Natural killer cell (primary cell): Measurements from ENCODE around the gene STK31. TPM values are rescaled to one million over a fixed set of nuclear protein-coding genes. Genes with fewer than 3 reads are reported as not detected.
"Not testable (repeated sequence)": the region's sequence is repeated elsewhere in the genome, so short reads cannot be mapped to it uniquely, and the experiment has no call there.

Experiments
- ATAC-seq, 3 donors: fragments of 150-1000 bp in 2 of 3; fragments of 200-7000 bp in 1 of 3; cut with Tn5 transposase; 1 replicate in 1 of 3; 2 replicates in 2 of 3; pipeline ENCODE4 v1.10.0; 2021; ENCODE audit warnings: mild to moderate bottlenecking in 2 of 3, moderate library complexity in 2 of 3
- DNase-seq, 2 donors: peaks; one replicate each; pipeline versions ENCODE4 v3.0.0 to v3.0.0-alpha.2; 2013 to 2021; ENCODE audit warnings: mixed read lengths in 1 of 2
- H3K27ac ChIP-seq: one replicate; pipeline ENCODE4 v1.5.1; 2013; ENCODE audit warnings: mild to moderate bottlenecking, low read length
- H3K27me3 ChIP-seq: one replicate; pipeline ENCODE4 v1.6.1; 2013; ENCODE audit warnings: low read length; ENCODE audit not compliant: control insufficient read depth, insufficient read depth
- H3K36me3 ChIP-seq: one replicate; pipeline ENCODE4 v1.6.1; 2013; ENCODE audit warnings: low read length; ENCODE audit not compliant: control insufficient read depth, insufficient read depth
- H3K4me1 ChIP-seq: one replicate; pipeline ENCODE4 v1.6.1; 2013; ENCODE audit warnings: low read length; ENCODE audit not compliant: control insufficient read depth, insufficient read depth
- H3K4me3 ChIP-seq: one replicate; pipeline ENCODE4 v1.5.1; 2013; ENCODE audit warnings: low read length
- H3K9me3 ChIP-seq: one replicate; pipeline ENCODE4 v1.6.1; 2013; ENCODE audit warnings: low read length; ENCODE audit not compliant: control insufficient read depth, insufficient read depth
- H3K27ac Mint-ChIP-seq, 2 donors: one replicate each; pipeline ENCODE4 v1.8.0; 2022; ENCODE audit warnings: mild to moderate bottlenecking in 2 of 2, mixed read lengths in 2 of 2, moderate library complexity in 1 of 2
- H3K27me3 Mint-ChIP-seq, 2 donors: one replicate each; pipeline ENCODE4 v1.8.0; 2022; ENCODE audit warnings: low read depth in 2 of 2, mixed read lengths in 2 of 2
- H3K36me3 Mint-ChIP-seq: one replicate; pipeline ENCODE4 v1.8.0; 2022; ENCODE audit warnings: mixed read lengths
- H3K4me1 Mint-ChIP-seq, 2 donors: one replicate each; pipeline ENCODE4 v1.8.0; 2022; ENCODE audit warnings: mixed read lengths in 2 of 2
- H3K4me3 Mint-ChIP-seq: one replicate; pipeline ENCODE4 v1.8.0; 2022; ENCODE audit warnings: mild to moderate bottlenecking, moderate library complexity, mixed read lengths
- H3K9me3 Mint-ChIP-seq, 2 donors: one replicate each; pipeline ENCODE4 v1.8.0; 2022; ENCODE audit warnings: mixed read lengths in 2 of 2
- WGBS: methylation state at CpG from one replicate; pipeline ENCODE4 v1.1.7; 2013; ENCODE audit warnings: missing lambda C conversion rate; ENCODE audit not compliant: insufficient coverage; 5-methylcytosine and 5-hydroxymethylcytosine counted together
- intact Hi-C: fragments of 100-400 bp; cut with micrococcal nuclease; formaldehyde crosslinking; loops from one replicate; pipeline ENCODE4 v1.14.2; 2022
- total RNA-seq, 4 donors: library from RNA; stranded (reverse); fragments of 120-200 nt in 1 of 4; gene quantifications; one replicate each; pipeline versions ENCODE4 v1.2.3 to v1.2.4, GENCODE V29; 2013 to 2022
- TF ChIP-seq, protein P1 (sequence below): fragments of 200-600 bp; IDR thresholded peaks from one replicate; pipeline ENCODE4 v1.8.0; 2022; ENCODE audit warnings: antibody characterized with exemption

Gene STK31
- total RNA-seq, 3 donors from 2014 or later (not counting 1 experiment from before 2014, with no cell fraction given), result 0.39 to 1.3 (median 0.94) TPM

DNA sequence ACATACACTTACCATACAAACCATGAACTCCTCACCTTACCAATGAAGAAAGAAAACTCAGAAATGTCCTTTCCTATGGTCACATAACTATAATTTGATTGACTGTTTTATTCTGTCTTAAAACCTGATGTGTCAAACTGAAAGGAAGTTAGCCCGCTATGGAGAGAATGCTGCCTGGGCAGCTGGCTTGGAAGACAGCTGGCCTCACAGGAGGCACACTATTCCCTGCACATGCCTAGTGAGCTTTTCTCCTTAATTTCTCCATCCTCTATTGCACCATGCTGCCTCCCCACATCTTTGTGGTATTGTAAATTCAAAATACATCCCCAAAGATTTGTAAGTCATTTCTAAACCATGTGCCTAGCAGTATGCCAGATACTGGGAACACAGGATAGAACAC lies 163.3 kb downstream of the STK31 start:
- intact Hi-C loops, result no loop called here
- H3K27me3 Mint-ChIP-seq, result peaks cover 16 to 24% of the 10 kb centered on the region in 2 donors
- H3K36me3 Mint-ChIP-seq, result no peaks in the 10 kb centered on the region
- Histone ChIP-seq H3K36me3 (no peaks in the 10 kb centered on the region), H3K4me1 (no peaks in the 10 kb centered on the region), H3K27me3 (no peaks in the 10 kb centered on the region), H3K4me3 (no peak overlapping the region), H3K27ac (no peak overlapping the region), H3K9me3 (no peaks in the 10 kb centered on the region)
- DNase-seq (no peak), ATAC-seq (no peak)
- H3K4me1 Mint-ChIP-seq, result no peaks in the 10 kb centered on the region
- TF ChIP-seq, protein P1, sequence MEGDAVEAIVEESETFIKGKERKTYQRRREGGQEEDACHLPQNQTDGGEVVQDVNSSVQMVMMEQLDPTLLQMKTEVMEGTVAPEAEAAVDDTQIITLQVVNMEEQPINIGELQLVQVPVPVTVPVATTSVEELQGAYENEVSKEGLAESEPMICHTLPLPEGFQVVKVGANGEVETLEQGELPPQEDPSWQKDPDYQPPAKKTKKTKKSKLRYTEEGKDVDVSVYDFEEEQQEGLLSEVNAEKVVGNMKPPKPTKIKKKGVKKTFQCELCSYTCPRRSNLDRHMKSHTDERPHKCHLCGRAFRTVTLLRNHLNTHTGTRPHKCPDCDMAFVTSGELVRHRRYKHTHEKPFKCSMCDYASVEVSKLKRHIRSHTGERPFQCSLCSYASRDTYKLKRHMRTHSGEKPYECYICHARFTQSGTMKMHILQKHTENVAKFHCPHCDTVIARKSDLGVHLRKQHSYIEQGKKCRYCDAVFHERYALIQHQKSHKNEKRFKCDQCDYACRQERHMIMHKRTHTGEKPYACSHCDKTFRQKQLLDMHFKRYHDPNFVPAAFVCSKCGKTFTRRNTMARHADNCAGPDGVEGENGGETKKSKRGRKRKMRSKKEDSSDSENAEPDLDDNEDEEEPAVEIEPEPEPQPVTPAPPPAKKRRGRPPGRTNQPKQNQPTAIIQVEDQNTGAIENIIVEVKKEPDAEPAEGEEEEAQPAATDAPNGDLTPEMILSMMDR, result no peak
- H3K9me3 Mint-ChIP-seq, result no peaks in the 10 kb centered on the region
- no peak overlapping the region for H3K27ac Mint-ChIP-seq
- 88% methylated on average over 1 of the region's 1 CpG for WGBS
- H3K4me3 Mint-ChIP-seq, result no peak overlapping the region

GRCh38 chr7:23876526-23876925 lies 166.5 kb downstream of the STK31 start:
- intact Hi-C loops, H3K4me1 ChIP-seq, H3K27me3 ChIP-seq, H3K4me1 Mint-ChIP-seq, DNase-seq, H3K27ac Mint-ChIP-seq, H3K4me3 ChIP-seq, H3K36me3 ChIP-seq, ATAC-seq, H3K9me3 Mint-ChIP-seq, H3K9me3 ChIP-seq, H3K27ac ChIP-seq, H3K36me3 Mint-ChIP-seq, H3K4me3 Mint-ChIP-seq: not testable (repeated sequence)
- H3K27me3 Mint-ChIP-seq, result peaks cover 11 to 18% of the 10 kb centered on the region in 2 donors
- WGBS, result 76% methylated on average over 2 of the region's 3 CpGs

Other genes with a start within 250 kb of the STK31 start
- gene IGF2BP3, start 239.7 kb upstream of the STK31 start, total RNA-seq, result 1 to 10 TPM in 2 of 3 donors, not detected in 1; 1.4 to 2.9 TPM
- gene TRA2A, start 178.2 kb upstream of the STK31 start, total RNA-seq, result 100 to 1,000 TPM; 269 to 385 (median 324) TPM
- 10 to 100 TPM; 13.4 to 19.0 (median 16.9) TPM for gene CCDC126, start 112.8 kb upstream of the STK31 start, total RNA-seq
- gene FAM221A, start 30.0 kb upstream of the STK31 start, total RNA-seq, result 1 to 10 TPM; 5.7 to 7.4 (median 6.9) TPM